Smooth muscle cell of the pulmonary artery (primary cell): Measurements from ENCODE around the gene RARRES1. TPM values are rescaled to one million over a fixed set of nuclear protein-coding genes. Genes with fewer than 3 reads are reported as not detected.

Source experiments
- total RNA-seq: library from RNA; depleted of rRNA; stranded (reverse); fragments of >200 nt; gene quantifications from 2 replicates; pipeline ENCODE4 v1.2.3, GENCODE V29; 2014

The RARRES1 gene, protein sequence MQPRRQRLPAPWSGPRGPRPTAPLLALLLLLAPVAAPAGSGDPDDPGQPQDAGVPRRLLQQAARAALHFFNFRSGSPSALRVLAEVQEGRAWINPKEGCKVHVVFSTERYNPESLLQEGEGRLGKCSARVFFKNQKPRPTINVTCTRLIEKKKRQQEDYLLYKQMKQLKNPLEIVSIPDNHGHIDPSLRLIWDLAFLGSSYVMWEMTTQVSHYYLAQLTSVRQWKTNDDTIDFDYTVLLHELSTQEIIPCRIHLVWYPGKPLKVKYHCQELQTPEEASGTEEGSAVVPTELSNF
- 8.0 and 10.9 TPM in 2 replicates for total RNA-seq

DNA sequence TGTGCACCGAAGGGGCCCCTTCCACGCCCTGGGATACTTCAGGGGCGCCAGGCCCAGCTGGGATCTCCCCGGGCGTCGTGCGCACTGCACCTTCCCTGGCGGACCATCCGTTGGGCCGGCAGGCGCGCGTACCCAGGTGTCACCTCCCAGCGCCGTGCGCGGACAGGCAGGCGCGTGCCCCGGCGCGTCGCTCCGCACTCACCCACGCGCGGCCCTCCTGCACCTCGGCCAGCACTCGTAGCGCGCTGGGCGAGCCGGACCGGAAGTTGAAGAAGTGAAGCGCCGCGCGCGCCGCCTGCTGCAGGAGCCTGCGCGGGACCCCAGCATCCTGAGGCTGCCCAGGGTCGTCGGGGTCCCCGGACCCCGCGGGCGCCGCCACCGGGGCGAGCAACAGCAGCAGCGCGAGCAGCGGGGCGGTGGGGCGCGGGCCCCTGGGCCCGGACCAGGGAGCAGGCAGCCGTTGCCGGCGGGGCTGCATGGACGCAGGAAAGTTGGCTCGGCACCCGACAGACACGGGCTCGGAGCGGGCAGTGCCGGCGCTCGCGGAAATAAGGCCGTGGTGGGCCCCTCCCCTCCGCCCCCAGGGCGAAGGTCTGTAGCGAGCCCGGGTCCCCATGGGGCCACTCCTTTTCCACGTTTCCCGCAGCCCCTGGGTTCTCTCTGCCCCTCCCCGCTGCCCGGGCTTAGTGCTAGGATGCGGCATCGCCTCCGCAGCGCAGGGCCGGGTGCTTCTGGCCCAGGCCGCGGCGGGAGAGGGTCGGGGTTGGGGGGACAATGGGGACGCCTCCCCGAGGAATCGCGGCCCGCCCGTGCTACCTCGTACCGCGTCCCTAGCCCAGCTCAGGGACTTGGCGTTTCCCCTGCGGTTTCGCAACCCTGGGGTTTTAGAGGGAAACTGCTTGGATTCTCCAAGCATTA lies at the start of gene RARRES1:
Gene RARRES1 (minus strand): TSS at position 520 of the 918 bp plus-strand sequence. CDS start 42 bp downstream, at position 478.

DNA sequence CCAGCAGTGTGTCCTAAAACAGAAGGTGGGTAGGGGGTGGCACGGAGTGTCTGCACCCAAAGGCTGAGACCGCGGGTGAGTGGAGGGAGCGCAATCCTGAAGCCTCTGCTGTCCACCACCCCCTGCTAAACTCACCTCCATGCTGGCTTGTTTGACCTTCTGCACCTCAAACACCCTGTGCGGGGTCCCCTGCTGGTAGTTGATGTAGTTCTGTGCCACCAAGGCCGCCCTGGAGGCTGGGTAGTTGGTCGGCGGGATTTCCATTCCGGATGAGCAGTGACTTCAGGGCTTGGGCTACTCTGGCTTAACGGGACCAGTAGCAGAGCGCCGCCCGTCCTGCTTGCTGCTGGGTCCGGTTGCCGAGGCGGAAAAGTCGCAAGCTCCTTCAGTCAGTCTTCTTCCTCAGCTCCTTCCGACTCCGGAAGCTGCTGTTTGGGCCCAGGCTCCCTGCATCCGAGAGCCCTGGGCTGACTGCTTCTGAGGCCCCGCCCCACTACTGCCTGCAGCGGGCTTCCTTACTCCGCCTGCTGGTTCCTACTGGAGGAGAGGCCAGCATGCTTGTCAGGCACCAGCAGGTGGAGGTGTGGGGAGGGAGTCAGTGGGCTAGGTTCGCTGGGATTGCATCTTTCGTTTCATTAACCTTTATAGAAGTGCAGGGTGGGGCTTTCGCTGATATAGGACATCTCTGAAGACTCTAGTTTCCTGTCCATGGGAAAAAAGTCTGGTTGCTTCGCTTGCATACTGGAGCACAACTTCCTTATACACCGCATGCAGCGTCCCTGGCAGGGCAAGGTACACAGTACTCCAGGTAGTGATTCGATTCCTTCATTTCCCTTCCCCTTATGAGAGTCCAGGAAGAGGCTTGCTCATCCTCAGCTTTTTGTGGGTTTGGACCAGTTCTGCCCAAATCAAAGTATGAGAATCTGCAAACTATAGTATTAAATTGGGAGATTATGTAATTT lies 59.8 kb downstream of the RARRES1 start, which contains the start of gene LXN:
Gene LXN (minus strand): TSS at position 434 of the 962 bp plus-strand sequence. CDS start 170 bp downstream, at position 264.

Other genes starting within 250 kb of the RARRES1 start
- gene MLF1, start 161.3 kb downstream of the RARRES1 start, total RNA-seq = 8.5 and 9.6 TPM in 2 replicates
- 38.4 and 46.0 TPM in 2 replicates for gene GFM1, start 87.9 kb downstream of the RARRES1 start, total RNA-seq
- gene LXN, start 59.8 kb downstream of the RARRES1 start, total RNA-seq = 52.5 and 56.0 TPM in 2 replicates
- gene MFSD1, start 69.6 kb upstream of the RARRES1 start, total RNA-seq = 115 and 127 TPM in 2 replicates